GM18870 (cell line): ENCODE data around the gene RENBP.

Source experiments
- ATAC-seq: cut with Tn5 transposase; IDR thresholded peaks from one replicate; pipeline ENCODE4 v1.9.1; 2021; ENCODE audit warnings: moderate library complexity; ENCODE audit not compliant: unreplicated experiment

Gene RENBP

GRCh38 chrX:153921511-153922446, 22.7 kb downstream of the RENBP start:
- ATAC-seq, result no peak

- ATAC-seq, result no peak
These were observed 23.4 kb downstream of the RENBP start for GRCh38 chrX:153921070-153921469.

- no peak for ATAC-seq
These were observed 23.9 kb downstream of the RENBP start for GRCh38 chrX:153920546-153920945.

- no peak for ATAC-seq
These were observed 25.2 kb downstream of the RENBP start for GRCh38 chrX:153919281-153919680.

GRCh38 chrX:153917869-153918268, 26.6 kb downstream of the RENBP start:
- no peak for ATAC-seq

GRCh38 chrX:153913701-153914100, 30.7 kb downstream of the RENBP start:
- no peak for ATAC-seq

- no peak for ATAC-seq
These were observed 31.2 kb downstream of the RENBP start for GRCh38 chrX:153913211-153913610.

GRCh38 chrX:153911798-153912197, 32.6 kb downstream of the RENBP start:
- no peak for ATAC-seq

GRCh38 chrX:153910446-153910845, 34.0 kb downstream of the RENBP start:
- ATAC-seq, result no peak

- ATAC-seq, result no peak
These were observed 34.5 kb downstream of the RENBP start for GRCh38 chrX:153909980-153910360.

GRCh38 chrX:153909024-153909979, 35.1 kb downstream of the RENBP start:
- no peak for ATAC-seq

GRCh38 chrX:153908219-153908860, 36.1 kb downstream of the RENBP start:
- ATAC-seq, result no peak

GRCh38 chrX:153907456-153907855, 37.0 kb downstream of the RENBP start:
- ATAC-seq, result no peak

- no peak for ATAC-seq
These were observed 38.1 kb downstream of the RENBP start for GRCh38 chrX:153906126-153906917.

GRCh38 chrX:153905481-153906095, 38.9 kb downstream of the RENBP start:
- no peak for ATAC-seq

- no peak for ATAC-seq
These were observed 40.2 kb downstream of the RENBP start, which contains the start of gene AVPR2 for GRCh38 chrX:153903991-153904957. TSS of gene AVPR2 (plus strand) at chrX:153904673. CDS start at chrX:153905146, 473 bp downstream.

- no peak for ATAC-seq
These were observed 41.0 kb downstream of the RENBP start for GRCh38 chrX:153903238-153903980.

- ATAC-seq, result no peak
These were observed 42.1 kb downstream of the RENBP start for GRCh38 chrX:153902385-153902784.
